ENCODE results near the gene SDC4. TPM values are rescaled to one million over a fixed set of nuclear protein-coding genes. Genes with fewer than 3 reads are reported as not detected.

The SDC4 gene
- total and polyA plus RNA-seq, 3 experiments from 2014 or later, result 1.5 to 98.1 (median 91.3) TPM

GRCh38 chr20:45294659-45295058 lies 53.6 kb downstream of the SDC4 start:
- Histone ChIP-seq H3K27ac (ENCODE audit: low read depth, low read length) (no peak overlapping the region), H3K4me1 (ENCODE audit: insufficient read depth, low read length) (peaks cover 5% of the 10 kb centered on the region), H3K27me3 (ENCODE audit: insufficient read depth, low read length, poor library complexity, severe bottlenecking) (peaks cover 9% of the 10 kb centered on the region), H3K9me3 (ENCODE audit: low read length) (no peaks in the 10 kb centered on the region), H3K4me3 (ENCODE audit: low read length) (no peak overlapping the region), H3K36me3 (ENCODE audit: insufficient read depth, low read length) (no peaks in the 10 kb centered on the region)
- ChIA-PET CTCF (interaction anchor here (0.8 to 4.4 kb wide), 19 partner anchors 10 to 496 kb away, joined by 3 to 26 read pairs (median 5); partner anchors contain the start of genes MATN4 and SYS1), POLR2A (no interaction called here)
- Mint-ChIP-seq H3K27ac (no peak overlapping the region), H3K36me3 (no peaks in the 10 kb centered on the region), H3K9me3 (no peaks in the 10 kb centered on the region), H3K4me3 (no peak overlapping the region), H3K4me1 (peaks cover 8 to 23% (median 16%) of the 10 kb centered on the region in 3 donors), H3K27me3 (peaks cover 36 to 54% of the 10 kb centered on the region in 2 donors)
- no peak for DNase-seq

- peaks cover 9% of the 10 kb centered on the region for H3K27me3 ChIP-seq (ENCODE audit: insufficient read depth, low read length, poor library complexity, severe bottlenecking)
- H3K4me3 ChIP-seq (ENCODE audit: low read length), result peak overlapping the region; percentile 43
- Mint-ChIP-seq H3K27ac (no peak overlapping the region), H3K27me3 (peaks cover 37 to 49% of the 10 kb centered on the region in 2 donors), H3K9me3 (no peaks in the 10 kb centered on the region), H3K4me1 (peaks cover 8 to 23% (median 16%) of the 10 kb centered on the region in 3 donors), H3K4me3 (peak overlapping the region; percentile 65 to 86 (median 77)), H3K36me3 (no peaks in the 10 kb centered on the region)
- no peaks in the 10 kb centered on the region for H3K36me3 ChIP-seq (ENCODE audit: insufficient read depth, low read length)
- ChIA-PET CTCF (interaction anchor here (0.7 to 4.4 kb wide), 31 partner anchors 8 to 609 kb away, joined by 3 to 26 read pairs (median 4); partner anchors contain the start of genes MATN4 and SYS1), POLR2A (interaction anchor here (1.0 kb wide), 1 partner anchor 326 kb away, joined by 4 read pairs; no protein-coding TSS in a partner anchor)
- H3K4me1 ChIP-seq (ENCODE audit: insufficient read depth, low read length), result peaks cover 5% of the 10 kb centered on the region
- H3K9me3 ChIP-seq (ENCODE audit: low read length), result no peaks in the 10 kb centered on the region
- H3K27ac ChIP-seq (ENCODE audit: low read depth, low read length), result no peak overlapping the region
- DNase-seq, result no peak
Measured at GRCh38 chr20:45294003-45294368, 54.2 kb downstream of the SDC4 start.

GRCh38 chr20:45293041-45294002 lies 54.9 kb downstream of the SDC4 start:
- peak; percentile 66 to 80 (median 68) for DNase-seq
- CTCF ChIA-PET, result interaction anchor here (0.7 to 4.4 kb wide), 32 partner anchors 8 to 609 kb away, joined by 3 to 26 read pairs (median 4); partner anchors contain the start of genes MATN4 and SYS1
- Histone ChIP-seq H3K4me1 (ENCODE audit: insufficient read depth, low read length) (peaks cover 5% of the 10 kb centered on the region), H3K36me3 (ENCODE audit: insufficient read depth, low read length) (no peaks in the 10 kb centered on the region), H3K27ac (ENCODE audit: low read depth, low read length) (no peak overlapping the region), H3K4me3 (ENCODE audit: low read length) (peak overlapping the region; percentile 43), H3K27me3 (ENCODE audit: insufficient read depth, low read length, poor library complexity, severe bottlenecking) (peaks cover 9% of the 10 kb centered on the region), H3K9me3 (ENCODE audit: low read length) (no peaks in the 10 kb centered on the region)
- Mint-ChIP-seq H3K4me3 (peak overlapping the region; percentile 65 to 86 (median 77)), H3K36me3 (no peaks in the 10 kb centered on the region), H3K27me3 (peaks cover 42 to 45% of the 10 kb centered on the region in 2 donors), H3K27ac (peak overlapping the region in 2 of 8 donors; percentile 22 to 35), H3K4me1 (peaks cover 8 to 23% (median 16%) of the 10 kb centered on the region in 3 donors), H3K9me3 (no peaks in the 10 kb centered on the region)
- POLR2A ChIA-PET, result interaction anchor here (1.0 kb wide), 1 partner anchor 326 kb away, joined by 4 read pairs; no protein-coding TSS in a partner anchor

- ChIA-PET CTCF (interaction anchor here (0.8 to 4.4 kb wide), 11 partner anchors 9 to 479 kb away, joined by 3 to 26 read pairs (median 7); no protein-coding TSS in a partner anchor), POLR2A (no interaction called here)
- H3K4me1 ChIP-seq (ENCODE audit: insufficient read depth, low read length), result peaks cover 5% of the 10 kb centered on the region
- Mint-ChIP-seq H3K27ac (no peak overlapping the region), H3K36me3 (no peaks in the 10 kb centered on the region), H3K4me1 (peaks cover 8 to 23% (median 16%) of the 10 kb centered on the region in 3 donors), H3K27me3 (peaks cover 42 to 44% of the 10 kb centered on the region in 2 donors), H3K9me3 (no peaks in the 10 kb centered on the region), H3K4me3 (peak overlapping the region in 5 of 7 donors; percentile 28 to 83 (median 72))
- no peak overlapping the region for H3K27ac ChIP-seq (ENCODE audit: low read depth, low read length)
- H3K36me3 ChIP-seq (ENCODE audit: insufficient read depth, low read length), result no peaks in the 10 kb centered on the region
- H3K9me3 ChIP-seq (ENCODE audit: low read length), result no peaks in the 10 kb centered on the region
- no peak overlapping the region for H3K4me3 ChIP-seq (ENCODE audit: low read length)
- H3K27me3 ChIP-seq (ENCODE audit: insufficient read depth, low read length, poor library complexity, severe bottlenecking), result peaks cover 9% of the 10 kb centered on the region
- DNase-seq, result no peak
Measured at GRCh38 chr20:45292343-45292742, 55.9 kb downstream of the SDC4 start.

- POLR2A ChIA-PET, result no interaction called here
- no peak for DNase-seq
- H3K27me3 Mint-ChIP-seq, result peaks cover 40 to 43% of the 10 kb centered on the region in 2 donors
Measured at GRCh38 chr20:45291526-45291925, 56.7 kb downstream of the SDC4 start.

GRCh38 chr20:45290677-45291355 lies 57.4 kb downstream of the SDC4 start:
- Mint-ChIP-seq H3K4me3 (peak overlapping the region in 1 of 7 donors; percentile 4), H3K9me3 (no peaks in the 10 kb centered on the region), H3K4me1 (peaks cover 8 to 23% (median 16%) of the 10 kb centered on the region in 3 donors), H3K27me3 (peaks cover 40 to 42% of the 10 kb centered on the region in 2 donors), H3K27ac (no peak overlapping the region), H3K36me3 (no peaks in the 10 kb centered on the region)
- H3K4me3 ChIP-seq (ENCODE audit: low read length), result no peak overlapping the region
- H3K4me1 ChIP-seq (ENCODE audit: insufficient read depth, low read length), result peaks cover 5% of the 10 kb centered on the region
- peak; percentile 36 to 71 (median 42) for DNase-seq
- H3K27me3 ChIP-seq (ENCODE audit: insufficient read depth, low read length, poor library complexity, severe bottlenecking), result peaks cover 9% of the 10 kb centered on the region
- CTCF ChIA-PET, result interaction anchor here (0.8 to 4.4 kb wide), 15 partner anchors 9 to 481 kb away, joined by 3 to 26 read pairs (median 5); partner anchors contain the start of gene RBPJL
- H3K27ac ChIP-seq (ENCODE audit: low read depth, low read length), result no peak overlapping the region
- H3K36me3 ChIP-seq (ENCODE audit: insufficient read depth, low read length), result no peaks in the 10 kb centered on the region
- H3K9me3 ChIP-seq (ENCODE audit: low read length), result no peaks in the 10 kb centered on the region
- POLR2A ChIA-PET, result interaction anchor here (0.5 kb wide), 1 partner anchor 602 kb away, joined by 5 read pairs; no protein-coding TSS in a partner anchor

More at GRCh38 chr20:45291526-45291925, 56.7 kb downstream of the SDC4 start:
- Histone ChIP-seq H3K4me1 (ENCODE audit: insufficient read depth, low read length) (peaks cover 5% of the 10 kb centered on the region), H3K27ac (ENCODE audit: low read depth, low read length) (no peak overlapping the region), H3K4me3 (ENCODE audit: low read length) (no peak overlapping the region), H3K9me3 (ENCODE audit: low read length) (no peaks in the 10 kb centered on the region), H3K36me3 (ENCODE audit: insufficient read depth, low read length) (no peaks in the 10 kb centered on the region), H3K27me3 (ENCODE audit: insufficient read depth, low read length, poor library complexity, severe bottlenecking) (peaks cover 9% of the 10 kb centered on the region)
- Mint-ChIP-seq H3K27ac (no peak overlapping the region), H3K4me3 (no peak overlapping the region), H3K36me3 (no peaks in the 10 kb centered on the region), H3K4me1 (peaks cover 8 to 23% (median 16%) of the 10 kb centered on the region in 3 donors), H3K9me3 (no peaks in the 10 kb centered on the region)
- CTCF ChIA-PET, result interaction anchor here (1.0 to 4.4 kb wide), 13 partner anchors 8 to 480 kb away, joined by 3 to 26 read pairs (median 6); partner anchors contain the start of gene RBPJL

GRCh38 chr20:45289942-45290676 lies 58.1 kb downstream of the SDC4 start:
- peaks cover 5% of the 10 kb centered on the region for H3K4me1 ChIP-seq (ENCODE audit: insufficient read depth, low read length)
- no peak overlapping the region for H3K27ac ChIP-seq (ENCODE audit: low read depth, low read length)
- Mint-ChIP-seq H3K4me3 (no peak overlapping the region), H3K9me3 (no peaks in the 10 kb centered on the region), H3K36me3 (no peaks in the 10 kb centered on the region), H3K27ac (no peak overlapping the region), H3K4me1 (peaks cover 8 to 23% (median 16%) of the 10 kb centered on the region in 3 donors), H3K27me3 (peaks cover 36 to 45% of the 10 kb centered on the region in 2 donors)
- H3K27me3 ChIP-seq (ENCODE audit: insufficient read depth, low read length, poor library complexity, severe bottlenecking), result peaks cover 9% of the 10 kb centered on the region
- no peaks in the 10 kb centered on the region for H3K36me3 ChIP-seq (ENCODE audit: insufficient read depth, low read length)
- no peak for DNase-seq
- no peak overlapping the region for H3K4me3 ChIP-seq (ENCODE audit: low read length)
- CTCF ChIA-PET, result interaction anchor here (0.8 to 4.4 kb wide), 14 partner anchors 10 to 477 kb away, joined by 3 to 26 read pairs (median 5); partner anchors contain the start of gene RBPJL
- H3K9me3 ChIP-seq (ENCODE audit: low read length), result no peaks in the 10 kb centered on the region
- POLR2A ChIA-PET, result interaction anchor here (0.5 kb wide), 1 partner anchor 601 kb away, joined by 5 read pairs; no protein-coding TSS in a partner anchor

Measured in CD8-positive, alpha-beta memory T cell (primary cell).